ENCODE results near the gene MINDY3.
"Not testable (repeated sequence)": the region's sequence is repeated elsewhere in the genome, so short reads cannot be mapped to it uniquely, and the experiment has no call there.

Gene MINDY3

DNA sequence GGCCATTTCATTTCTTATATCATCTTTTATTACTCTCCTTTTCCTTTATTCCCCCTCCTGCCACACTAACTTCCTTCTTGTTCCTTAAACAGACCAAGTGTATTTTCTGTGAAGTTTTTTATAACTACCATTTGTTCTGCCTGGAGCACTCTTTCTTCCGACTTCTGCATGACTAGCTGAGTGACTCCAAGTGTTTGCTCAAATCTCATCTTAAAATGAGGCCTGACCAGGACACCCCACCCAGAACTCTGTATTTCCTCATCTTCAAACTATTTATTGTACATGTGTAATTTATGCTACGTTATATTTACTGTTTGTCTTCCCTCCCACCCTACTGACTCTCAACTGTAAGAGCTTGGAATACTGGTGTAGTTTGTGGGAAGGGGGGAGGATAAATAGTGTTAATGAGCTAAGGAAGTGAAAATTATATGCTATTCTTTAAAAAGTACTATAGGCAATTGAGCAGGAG lies 3.2 kb downstream of the MINDY3 start:
- DNase-seq (ENCODE audit: low read depth) = no peak
- H3K4me3 ChIP-seq (ENCODE audit: low read length) = no peak overlapping the region
- TF ChIP-seq, protein P1, sequence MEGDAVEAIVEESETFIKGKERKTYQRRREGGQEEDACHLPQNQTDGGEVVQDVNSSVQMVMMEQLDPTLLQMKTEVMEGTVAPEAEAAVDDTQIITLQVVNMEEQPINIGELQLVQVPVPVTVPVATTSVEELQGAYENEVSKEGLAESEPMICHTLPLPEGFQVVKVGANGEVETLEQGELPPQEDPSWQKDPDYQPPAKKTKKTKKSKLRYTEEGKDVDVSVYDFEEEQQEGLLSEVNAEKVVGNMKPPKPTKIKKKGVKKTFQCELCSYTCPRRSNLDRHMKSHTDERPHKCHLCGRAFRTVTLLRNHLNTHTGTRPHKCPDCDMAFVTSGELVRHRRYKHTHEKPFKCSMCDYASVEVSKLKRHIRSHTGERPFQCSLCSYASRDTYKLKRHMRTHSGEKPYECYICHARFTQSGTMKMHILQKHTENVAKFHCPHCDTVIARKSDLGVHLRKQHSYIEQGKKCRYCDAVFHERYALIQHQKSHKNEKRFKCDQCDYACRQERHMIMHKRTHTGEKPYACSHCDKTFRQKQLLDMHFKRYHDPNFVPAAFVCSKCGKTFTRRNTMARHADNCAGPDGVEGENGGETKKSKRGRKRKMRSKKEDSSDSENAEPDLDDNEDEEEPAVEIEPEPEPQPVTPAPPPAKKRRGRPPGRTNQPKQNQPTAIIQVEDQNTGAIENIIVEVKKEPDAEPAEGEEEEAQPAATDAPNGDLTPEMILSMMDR (conservative IDR thresholded peaks at IDR 0.05; ENCODE audit: low read depth, low read length) = no peak

DNA sequence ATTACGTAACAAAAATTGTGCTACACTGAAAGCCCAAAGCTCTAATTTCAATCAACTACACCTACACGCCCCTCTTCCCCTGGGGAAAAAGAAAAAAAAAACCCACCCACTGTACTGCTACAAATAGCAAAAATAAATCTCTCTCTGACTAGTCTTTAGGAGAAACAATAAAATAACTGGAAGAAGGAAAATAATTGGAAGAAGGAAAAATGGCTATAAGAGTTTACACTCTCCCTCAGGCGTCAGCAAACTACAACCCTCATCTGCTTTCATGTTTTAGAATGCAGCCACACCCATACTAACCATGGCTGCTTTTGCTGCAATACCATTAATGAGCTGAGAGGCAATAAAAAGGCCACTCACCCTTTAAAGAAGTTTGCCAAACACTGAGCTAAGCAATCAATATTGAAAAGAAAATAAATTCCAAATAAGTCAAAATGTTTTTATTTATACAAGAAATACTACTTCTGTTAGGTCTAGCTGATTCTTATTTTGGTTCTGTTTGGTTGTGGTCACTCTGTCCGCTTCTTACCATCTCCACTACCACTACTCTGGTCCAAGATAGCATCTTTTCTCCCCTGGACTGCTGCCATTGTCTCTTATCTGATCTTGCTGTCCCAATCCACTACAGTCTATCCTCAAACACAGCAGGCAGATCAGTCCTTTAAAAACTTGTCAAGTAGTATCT lies 3.8 kb downstream of the MINDY3 start:
- TF ChIP-seq, protein P1 (conservative IDR thresholded peaks at IDR 0.05; ENCODE audit: low read depth, low read length) = no peak
- no peak overlapping the region for H3K4me3 ChIP-seq (ENCODE audit: low read length)
- no peak for DNase-seq (ENCODE audit: low read depth)

DNA sequence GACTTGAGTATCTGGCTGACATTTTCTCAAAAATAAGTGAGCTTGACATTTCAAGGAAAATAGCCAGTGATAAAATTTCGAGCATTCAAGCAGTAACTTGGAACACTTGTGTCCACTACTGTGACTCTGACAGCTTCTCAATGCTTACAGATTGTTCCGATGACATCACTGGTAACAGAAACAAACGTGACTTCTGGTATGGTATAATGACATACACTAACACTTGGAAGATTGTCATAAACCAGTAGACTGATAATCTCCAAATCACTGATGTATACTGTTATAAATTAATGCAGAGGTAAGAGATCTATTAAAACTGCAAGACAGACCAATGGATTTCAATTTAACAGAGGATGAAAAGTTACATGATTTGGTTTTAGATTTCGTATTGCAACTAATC lies 6.5 kb downstream of the MINDY3 start:
- TF ChIP-seq, protein P1 (conservative IDR thresholded peaks at IDR 0.05; ENCODE audit: low read depth, low read length) = no peak
- H3K4me3 ChIP-seq (ENCODE audit: low read length) = no peak overlapping the region
- DNase-seq (ENCODE audit: low read depth) = no peak

DNA sequence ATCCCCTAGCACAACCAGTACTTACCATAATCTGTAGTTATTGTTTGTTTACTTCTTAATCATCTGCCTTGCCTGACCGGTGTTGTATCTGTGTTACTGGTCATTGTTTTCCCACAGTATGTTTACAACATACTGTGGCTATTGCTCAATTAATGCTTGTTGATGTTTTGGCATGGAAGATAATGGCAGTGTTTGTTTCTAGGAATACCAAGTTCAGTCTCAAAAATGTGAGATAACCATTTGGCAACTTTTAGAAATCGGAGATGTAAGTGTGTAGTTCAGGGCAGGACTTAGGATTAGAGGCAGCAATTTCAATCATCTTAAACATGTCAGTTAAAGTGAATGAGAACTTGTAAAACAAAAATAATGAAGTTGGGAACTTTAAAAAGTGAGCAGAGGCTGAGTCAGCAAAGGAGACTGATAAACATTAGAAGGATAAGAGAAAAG lies 8.2 kb downstream of the MINDY3 start:
- TF ChIP-seq, protein P1 (conservative IDR thresholded peaks at IDR 0.05; ENCODE audit: low read depth, low read length) = no peak
- H3K4me3 ChIP-seq (ENCODE audit: low read length) = no peak overlapping the region
- DNase-seq (ENCODE audit: low read depth) = no peak

DNA sequence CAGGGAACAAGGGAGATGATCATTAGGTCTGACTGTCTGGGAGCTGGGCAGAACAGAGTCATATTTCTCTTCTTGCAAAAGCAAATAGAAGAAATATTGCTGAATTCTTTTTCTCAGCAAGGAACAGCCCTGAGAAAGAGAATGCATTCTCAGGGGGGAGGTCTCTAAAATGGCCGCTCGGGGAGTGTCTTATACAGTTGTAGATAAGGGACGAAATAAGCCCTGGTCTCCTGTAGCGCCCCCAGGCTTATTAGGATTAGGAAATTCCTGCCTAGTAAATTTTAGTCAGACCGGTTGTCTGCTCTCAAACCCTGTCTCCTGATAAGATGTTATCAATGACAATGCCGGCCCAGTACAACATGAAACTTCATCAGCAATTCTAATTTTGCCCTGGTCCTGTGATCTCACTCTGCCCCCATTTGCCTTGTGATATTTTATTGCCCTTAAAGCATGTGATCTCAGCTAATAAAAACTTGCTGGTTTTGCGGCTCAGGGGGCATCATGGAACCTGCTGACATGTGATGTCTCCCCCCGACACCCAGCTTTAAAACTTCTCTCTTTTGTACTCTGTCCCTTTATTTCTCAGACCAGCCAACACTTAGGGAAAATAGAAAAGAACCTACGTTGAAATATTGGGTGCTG lies 9.8 kb downstream of the MINDY3 start:
- DNase-seq (ENCODE audit: low read depth); H3K4me3 ChIP-seq (ENCODE audit: low read length): not testable (repeated sequence)

DNA sequence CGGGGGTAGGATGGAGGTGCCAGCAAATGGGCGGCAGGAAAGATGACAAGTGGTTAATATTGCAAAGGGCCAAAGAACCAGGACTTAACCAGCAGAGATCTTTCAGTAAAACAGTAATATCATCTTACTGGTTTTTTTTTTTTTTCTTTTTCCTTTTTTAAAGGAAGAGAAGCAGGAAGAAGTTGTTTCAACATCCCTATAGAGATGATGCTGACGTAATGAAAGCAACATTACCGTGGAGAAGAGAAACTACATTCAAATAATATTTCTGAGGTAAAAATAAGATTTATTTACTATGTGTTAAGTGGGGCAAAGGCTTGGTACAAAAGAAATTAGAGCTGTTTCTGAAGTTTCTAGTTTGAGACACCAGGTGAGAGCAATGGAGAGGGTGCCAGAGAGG lies 11.0 kb downstream of the MINDY3 start:
- DNase-seq (ENCODE audit: low read depth) = no peak
- TF ChIP-seq, protein P1 (conservative IDR thresholded peaks at IDR 0.05; ENCODE audit: low read depth, low read length) = no peak
- no peak overlapping the region for H3K4me3 ChIP-seq (ENCODE audit: low read length)

DNA sequence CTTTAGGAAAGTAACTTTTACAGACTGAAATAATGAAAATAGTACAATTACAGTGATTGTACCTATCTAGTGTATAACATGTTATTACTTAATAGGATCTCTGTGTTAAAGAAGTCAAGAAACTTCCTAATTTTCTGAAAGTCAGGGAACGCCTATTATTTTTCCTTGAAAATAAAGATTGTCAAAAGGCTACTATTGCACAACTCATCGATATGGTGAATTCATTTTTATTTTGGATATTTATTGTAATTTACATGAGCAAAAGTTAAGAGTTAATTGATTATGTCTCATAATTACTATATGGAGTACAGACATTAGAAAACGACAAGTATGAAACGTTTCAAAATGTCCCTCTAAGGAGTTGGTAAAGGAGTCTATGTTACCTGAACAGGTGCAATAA lies 12.8 kb downstream of the MINDY3 start:
- H3K4me3 ChIP-seq (ENCODE audit: low read length) = no peak overlapping the region
- TF ChIP-seq, protein P1 (conservative IDR thresholded peaks at IDR 0.05; ENCODE audit: low read depth, low read length) = no peak
- no peak for DNase-seq (ENCODE audit: low read depth)

All from retinal pigment epithelial cell (primary cell).